ENCODE data around the gene ISLR.
A peak's percentile ranks its signal among the peaks of the same experiment; 100 is the strongest.

The ISLR gene, protein sequence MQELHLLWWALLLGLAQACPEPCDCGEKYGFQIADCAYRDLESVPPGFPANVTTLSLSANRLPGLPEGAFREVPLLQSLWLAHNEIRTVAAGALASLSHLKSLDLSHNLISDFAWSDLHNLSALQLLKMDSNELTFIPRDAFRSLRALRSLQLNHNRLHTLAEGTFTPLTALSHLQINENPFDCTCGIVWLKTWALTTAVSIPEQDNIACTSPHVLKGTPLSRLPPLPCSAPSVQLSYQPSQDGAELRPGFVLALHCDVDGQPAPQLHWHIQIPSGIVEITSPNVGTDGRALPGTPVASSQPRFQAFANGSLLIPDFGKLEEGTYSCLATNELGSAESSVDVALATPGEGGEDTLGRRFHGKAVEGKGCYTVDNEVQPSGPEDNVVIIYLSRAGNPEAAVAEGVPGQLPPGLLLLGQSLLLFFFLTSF

DNA sequence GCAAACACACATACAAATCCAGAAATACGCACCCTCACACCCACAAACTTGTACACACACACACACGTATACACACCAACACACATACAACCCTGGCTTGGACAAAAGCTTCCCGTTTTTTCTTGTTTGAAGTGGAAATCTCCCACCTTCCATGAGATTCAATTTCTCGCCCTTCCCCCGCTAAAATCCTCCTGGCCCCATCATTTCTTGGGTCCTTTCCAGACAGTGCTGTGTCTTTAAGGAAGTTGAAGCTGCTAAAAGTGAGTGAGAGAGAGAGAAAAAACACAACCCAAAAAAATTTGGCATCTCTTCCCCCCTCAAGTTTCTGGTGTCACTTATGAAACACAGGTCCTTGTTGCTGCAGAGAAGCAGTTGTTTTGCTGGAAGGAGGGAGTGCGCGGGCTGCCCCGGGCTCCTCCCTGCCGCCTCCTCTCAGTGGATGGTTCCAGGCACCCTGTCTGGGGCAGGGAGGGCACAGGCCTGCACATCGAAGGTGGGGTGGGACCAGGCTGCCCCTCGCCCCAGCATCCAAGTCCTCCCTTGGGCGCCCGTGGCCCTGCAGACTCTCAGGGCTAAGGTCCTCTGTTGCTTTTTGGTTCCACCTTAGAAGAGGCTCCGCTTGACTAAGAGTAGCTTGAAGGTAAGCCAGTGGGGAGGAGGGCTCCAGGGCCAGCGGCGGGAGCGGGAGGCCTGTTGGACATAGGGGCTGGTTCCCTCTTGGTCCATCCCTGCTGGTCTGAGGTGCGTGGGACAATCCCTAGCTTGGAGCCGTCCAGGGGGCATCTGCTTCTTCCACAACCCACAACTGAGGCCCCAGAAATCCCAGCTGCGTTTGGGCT is at the start of gene ISLR:
Gene ISLR (plus strand): TSS at position 331 of the 839 bp plus-strand sequence. CDS start 1,149 bp downstream, outside the sequence.
- no peak for DNase-seq (ENCODE audit: low read depth in 2 of 3, low spot score in 2 of 3)

DNA sequence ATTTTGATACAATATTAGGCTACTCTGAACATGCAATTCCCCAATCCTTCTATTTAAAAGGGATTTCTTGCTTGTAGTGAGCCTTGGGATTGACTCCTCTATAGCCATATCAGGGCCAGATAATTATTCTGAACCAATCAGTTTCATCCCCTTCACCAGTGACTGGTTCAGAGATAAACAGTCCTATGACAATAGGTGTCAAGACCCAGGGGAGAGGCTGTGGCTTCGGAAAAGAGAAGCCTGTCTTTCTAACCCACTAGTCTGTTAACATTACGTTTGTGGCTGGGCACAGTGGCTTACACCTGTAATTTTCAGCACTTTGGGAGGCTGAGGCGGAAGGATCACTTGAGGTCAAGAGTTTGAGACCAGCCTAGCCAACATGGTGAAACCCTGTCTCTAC is 49.3 kb upstream of the ISLR start:
- no peak for DNase-seq (ENCODE audit: low read depth in 2 of 3, low spot score in 2 of 3)

DNA sequence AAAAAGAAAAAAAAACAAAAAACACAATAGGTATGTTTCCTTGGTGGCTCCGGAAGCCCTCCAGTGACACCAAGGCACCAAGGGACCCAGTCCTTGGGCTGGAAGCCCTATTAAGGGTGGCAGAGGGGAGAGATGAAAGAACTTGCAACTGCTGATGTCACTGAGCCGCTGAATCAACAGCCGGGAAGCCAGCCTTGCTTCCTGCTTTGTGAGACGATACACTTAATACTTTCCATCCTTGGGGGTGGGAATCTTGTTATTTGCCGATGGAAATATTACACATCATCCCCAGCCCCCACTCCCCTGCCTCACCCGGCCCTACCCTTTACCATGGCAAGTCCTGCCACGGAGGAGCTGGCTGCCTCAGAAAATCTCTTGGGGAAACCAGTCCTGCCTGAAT is 48.8 kb upstream of the ISLR start:
- DNase-seq (ENCODE audit: low read depth in 2 of 3, low spot score in 2 of 3), result no peak

DNA sequence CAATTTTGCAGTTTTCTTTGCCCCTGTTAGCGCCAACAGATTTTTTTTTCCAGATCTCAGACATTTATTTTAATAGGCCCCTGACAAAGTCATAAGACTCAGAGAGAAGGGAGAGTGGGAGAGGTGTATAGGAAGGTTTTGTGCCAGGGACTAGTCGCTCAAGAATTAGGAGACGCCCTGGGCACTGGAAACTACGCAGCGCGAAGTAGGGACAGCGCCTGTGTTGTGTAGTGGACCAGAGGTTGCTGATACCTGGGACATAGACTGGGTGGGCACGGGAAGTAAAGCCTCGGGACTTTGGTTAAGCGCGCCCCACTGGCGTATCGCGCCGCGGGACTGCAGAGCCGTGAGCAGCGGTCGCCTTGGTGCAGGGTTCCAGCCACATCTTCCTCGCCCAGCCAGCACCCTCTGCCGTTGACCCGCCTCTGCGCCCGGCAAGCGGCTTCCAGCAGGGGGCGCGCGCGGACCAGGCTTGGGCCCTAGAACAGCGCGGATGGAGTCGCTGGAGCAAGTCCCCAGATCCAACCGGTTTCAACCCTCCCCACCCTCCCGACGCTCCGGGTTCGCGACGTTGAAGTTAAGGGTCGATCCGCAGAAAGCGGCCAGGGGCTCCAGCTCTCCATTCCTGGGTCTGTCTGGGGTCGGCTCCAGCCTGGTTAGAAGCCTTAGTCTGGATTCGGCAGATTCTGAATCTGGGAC is 46.1 kb upstream of the ISLR start:
- DNase-seq (ENCODE audit: low read depth in 2 of 3, low spot score in 2 of 3), result peak; percentile 79 to 93 (median 90)

DNA sequence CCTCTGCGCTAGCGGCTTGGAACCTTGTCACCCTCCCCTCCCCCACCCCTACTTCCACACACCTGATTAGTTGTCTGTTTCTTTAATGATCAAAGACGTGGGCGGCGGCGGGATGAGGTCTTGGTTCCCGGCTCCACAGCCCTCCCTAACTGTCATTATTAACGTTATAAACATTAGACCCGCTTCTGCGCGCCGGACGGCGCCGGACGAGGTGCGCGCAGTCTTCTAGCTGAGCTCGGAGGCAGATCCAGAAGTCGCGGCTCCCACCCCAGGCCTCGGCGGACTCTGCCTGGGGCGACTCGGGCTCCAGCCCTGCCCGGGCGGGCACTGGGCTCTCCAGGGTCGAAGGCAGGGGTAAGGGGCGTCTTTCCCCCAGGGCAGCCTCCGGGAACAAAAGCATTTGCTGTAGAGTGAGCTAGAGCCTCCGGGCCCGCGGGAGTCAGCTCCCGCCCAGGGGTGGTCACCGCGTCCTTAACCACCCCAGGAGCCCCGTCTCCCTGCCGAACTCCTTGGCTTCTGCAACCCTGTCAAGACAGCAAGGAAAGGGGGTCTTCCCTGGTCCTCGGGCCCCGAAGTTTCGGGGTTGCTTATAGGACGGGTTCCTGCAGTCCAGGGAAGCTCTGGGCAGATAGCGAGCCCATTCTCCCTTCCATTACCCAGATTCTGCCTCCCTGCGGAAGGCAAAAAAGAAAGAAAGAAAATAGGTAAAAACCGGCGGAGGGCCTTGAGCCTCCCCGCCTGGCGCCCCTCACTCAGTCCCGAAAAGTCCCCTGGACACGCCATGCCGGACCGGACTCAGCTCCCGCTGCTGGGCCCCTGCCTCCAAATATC is 45.3 kb upstream of the ISLR start:
- DNase-seq (ENCODE audit: low read depth in 2 of 3, low spot score in 2 of 3), result peak in 1 of 3 experiments; percentile 29

DNA sequence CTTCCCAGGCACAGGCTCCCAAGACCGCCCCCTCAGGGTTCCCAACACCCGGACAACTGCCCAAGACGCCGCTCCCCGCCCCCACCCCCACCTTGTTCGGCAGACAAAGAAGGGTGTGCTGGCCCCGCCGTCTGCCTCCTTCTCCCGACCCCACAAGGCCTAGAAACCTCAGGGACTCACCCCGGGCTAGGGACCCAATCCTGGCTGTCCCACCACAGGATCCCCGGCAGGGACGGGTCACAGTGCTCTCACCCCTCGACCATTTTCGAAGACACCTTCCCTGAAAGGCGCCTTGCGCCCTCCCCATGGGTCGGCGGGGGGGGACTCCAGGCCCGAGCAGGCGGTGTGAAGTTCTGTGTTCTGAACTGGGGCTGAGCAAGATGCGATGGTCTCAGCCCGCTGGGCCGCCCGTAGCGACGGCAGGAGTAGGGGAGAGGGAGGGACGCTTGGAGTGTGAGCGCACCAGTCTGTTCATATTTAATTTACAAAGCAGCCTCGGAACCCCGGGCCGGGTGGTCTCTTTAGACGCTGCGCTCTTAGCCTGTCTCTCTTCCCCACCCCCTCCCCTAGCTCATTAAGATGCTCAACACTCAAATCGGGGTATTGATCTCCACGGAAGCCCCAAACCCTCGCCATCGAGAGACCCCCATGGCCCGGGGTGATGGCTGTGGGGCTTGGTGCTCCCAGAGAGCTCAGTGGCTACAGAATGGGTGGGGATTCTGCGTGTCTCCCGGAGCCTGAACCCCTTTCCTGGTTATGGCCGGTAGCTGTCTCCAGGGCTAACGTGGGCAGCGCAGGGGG is 44.5 kb upstream of the ISLR start:
- no peak for DNase-seq (ENCODE audit: low read depth in 2 of 3, low spot score in 2 of 3)

DNA sequence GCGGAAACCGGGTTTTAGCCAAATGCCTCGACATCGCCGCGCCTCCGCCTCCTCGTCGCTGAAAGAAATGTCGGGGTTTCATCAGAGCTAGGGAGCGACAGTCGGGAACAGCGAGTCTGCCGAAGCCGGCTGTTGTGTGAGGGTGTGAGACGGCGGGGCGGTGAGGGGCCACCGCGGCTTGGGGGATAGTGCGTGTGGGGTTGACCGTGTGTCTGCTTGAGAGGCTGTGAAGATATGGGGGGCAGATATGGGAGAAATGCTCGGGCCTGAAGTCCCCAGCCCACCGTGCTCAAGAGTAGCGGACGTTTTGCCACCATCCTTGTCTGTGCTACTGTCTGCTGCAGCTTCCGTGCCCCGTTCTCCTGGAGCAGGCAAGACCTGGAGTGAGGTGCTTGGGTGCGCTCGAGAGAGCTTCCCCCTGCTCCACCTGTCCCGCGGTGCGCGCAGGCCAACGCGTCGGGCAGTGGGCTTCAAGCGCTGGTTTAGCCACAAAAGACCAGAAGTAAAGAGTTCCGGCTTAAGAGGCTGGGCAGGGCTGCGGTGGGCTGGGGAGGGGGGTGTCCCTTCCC is 43.8 kb upstream of the ISLR start:
- DNase-seq (ENCODE audit: low read depth in 2 of 3, low spot score in 2 of 3), result no peak

DNA sequence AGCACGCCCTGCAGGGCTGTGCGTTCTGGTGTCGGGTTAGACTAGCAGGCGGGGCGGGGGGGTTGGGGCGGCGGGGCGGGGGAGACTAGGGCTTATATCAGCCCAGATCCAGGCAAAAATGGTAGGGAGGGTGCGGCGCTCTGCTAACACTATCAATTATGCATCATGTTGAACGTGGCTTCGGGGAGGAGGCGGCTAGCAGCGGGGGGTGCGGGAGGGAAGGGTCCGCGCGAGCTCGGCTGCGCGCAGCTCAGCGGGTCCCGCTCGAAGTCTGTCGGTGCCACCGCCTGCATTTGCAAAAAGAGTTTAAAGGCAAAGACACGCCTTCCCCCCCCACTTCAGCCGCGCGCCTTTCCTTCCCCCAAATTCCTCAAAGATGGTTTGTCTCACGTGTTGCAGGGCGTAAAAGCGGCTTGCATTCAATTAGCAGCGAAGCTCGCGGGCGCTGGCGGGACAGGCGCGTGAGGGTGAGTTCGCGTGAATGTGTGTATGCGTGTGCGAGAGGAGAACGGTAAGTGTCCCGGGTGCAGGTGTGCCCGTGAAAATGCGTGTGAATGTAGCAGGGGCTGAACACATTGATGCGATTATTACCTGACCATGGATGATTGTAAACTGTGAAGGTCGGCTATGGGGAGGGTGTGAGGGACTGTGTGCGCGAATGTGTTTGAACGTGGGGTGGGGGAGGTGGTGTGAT is 43.2 kb upstream of the ISLR start, which contains the start of gene ISLR2:
Gene ISLR2 (plus strand): TSS at position 432 of the 694 bp plus-strand sequence. CDS start 2,169 bp downstream, outside the sequence.
- DNase-seq (ENCODE audit: low read depth in 2 of 3, low spot score in 2 of 3), result no peak

DNA sequence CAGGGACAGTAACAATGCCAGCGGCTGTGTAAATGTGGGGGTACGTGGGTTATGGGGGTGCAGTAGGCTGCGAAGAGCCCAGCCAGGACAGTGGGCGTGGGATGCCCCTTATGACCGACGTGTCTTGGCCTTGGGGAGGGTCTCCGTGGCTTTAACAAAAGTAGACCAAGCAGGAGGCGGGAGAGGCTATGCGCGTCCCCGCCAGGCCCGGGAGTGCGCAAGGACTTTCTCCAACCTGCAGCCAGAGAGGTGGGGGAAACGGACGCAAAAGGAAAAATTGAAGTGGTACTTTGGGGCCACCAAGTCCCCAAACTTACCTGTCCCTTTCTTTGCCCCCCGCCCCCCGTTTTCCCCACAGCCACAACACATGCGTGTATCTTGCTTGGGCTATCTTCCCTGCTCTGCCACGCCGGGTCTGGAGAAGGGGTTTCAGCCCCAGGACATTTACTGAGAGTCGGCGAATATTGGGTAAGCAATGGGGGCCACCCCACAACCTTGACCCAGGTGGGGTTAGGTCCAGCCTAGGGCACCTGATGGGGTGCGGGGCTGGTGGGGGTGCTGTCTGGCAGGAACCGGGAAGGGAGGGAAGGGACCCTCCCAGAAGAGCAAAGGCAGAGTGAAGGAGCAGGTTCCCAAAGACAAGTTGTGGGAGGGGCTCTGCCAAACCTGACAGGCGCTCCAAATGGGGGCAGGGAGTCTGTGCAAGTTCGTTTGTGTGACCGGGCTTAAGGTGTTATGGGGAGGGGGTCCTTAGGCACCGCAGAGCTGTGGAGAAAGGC is 42.5 kb upstream of the ISLR start:
- no peak for DNase-seq (ENCODE audit: low read depth in 2 of 3, low spot score in 2 of 3)

DNA sequence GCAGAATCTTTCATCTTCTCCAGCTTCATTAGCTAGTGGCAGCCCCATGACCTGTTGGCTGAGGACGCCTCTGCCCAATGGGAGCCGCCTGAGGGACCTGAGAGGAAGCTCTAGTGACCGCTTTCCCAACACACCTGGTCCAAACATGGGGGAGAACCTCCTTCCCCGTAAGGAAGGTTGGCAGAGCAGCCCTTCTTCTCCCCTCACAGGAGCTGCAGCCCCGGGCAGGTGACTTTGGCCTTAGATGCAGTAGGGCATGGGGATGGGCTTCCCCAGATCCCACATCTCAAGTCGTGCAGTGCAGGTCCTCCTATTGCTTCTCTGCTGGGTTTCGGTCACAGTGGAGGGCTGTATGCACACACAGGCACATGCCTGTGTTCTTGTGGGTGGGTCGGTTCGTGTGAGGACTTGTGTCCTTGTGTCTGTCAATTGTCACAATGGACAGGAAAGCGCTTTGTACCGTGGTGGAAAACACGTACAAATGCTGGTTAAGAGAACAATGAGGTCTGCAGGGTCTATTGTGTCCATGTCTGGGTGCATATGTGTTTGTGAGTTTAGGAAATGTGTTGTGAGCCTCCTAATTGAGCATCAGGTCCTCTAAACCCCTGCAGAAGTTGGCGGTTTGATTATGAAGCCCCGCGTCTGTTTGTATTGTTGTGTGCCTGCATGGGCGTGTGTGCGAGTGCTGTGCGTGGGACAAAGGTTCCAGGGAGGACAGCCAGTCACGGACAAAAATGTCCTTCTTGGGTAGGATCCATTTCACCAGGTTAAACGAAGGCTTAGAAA is 41.7 kb upstream of the ISLR start:
- DNase-seq (ENCODE audit: low read depth in 2 of 3, low spot score in 2 of 3), result no peak

DNA sequence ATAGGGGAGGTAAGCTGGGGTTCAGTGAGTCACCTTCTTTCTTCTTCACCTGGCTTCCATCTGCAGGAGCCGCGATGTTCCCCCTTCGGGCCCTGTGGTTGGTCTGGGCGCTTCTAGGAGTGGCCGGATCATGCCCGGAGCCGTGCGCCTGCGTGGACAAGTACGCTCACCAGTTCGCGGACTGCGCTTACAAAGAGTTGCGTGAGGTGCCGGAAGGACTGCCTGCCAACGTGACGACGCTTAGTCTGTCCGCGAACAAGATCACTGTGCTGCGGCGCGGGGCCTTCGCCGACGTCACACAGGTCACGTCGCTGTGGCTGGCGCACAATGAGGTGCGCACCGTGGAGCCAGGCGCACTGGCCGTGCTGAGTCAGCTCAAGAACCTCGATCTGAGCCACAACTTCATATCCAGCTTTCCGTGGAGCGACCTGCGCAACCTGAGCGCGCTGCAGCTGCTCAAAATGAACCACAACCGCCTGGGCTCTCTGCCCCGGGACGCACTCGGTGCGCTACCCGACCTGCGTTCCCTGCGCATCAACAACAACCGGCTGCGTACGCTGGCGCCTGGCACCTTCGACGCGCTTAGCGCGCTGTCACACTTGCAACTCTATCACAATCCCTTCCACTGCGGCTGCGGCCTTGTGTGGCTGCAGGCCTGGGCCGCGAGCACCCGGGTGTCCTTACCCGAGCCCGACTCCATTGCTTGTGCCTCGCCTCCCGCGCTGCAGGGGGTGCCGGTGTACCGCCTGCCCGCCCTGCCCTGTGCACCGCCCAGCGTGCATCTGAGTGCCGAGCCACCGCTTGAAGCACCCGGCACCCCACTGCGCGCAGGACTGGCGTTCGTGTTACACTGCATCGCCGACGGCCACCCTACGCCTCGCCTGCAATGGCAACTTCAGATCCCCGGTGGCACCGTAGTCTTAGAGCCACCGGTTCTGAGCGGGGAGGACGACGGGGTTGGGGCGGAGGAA is 40.5 kb upstream of the ISLR start:
- DNase-seq (ENCODE audit: low read depth in 2 of 3, low spot score in 2 of 3), result no peak

DNA sequence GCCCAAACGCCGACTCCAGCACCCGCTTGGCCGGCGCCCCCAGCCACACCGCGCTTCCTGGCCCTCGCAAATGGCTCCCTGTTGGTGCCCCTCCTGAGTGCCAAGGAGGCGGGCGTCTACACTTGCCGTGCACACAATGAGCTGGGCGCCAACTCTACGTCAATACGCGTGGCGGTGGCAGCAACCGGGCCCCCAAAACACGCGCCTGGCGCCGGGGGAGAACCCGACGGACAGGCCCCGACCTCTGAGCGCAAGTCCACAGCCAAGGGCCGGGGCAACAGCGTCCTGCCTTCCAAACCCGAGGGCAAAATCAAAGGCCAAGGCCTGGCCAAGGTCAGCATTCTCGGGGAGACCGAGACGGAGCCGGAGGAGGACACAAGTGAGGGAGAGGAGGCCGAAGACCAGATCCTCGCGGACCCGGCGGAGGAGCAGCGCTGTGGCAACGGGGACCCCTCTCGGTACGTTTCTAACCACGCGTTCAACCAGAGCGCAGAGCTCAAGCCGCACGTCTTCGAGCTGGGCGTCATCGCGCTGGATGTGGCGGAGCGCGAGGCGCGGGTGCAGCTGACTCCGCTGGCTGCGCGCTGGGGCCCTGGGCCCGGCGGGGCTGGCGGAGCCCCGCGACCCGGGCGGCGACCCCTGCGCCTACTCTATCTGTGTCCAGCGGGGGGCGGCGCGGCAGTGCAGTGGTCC is 39.7 kb upstream of the ISLR start:
- DNase-seq (ENCODE audit: low read depth in 2 of 3, low spot score in 2 of 3), result no peak

DNA sequence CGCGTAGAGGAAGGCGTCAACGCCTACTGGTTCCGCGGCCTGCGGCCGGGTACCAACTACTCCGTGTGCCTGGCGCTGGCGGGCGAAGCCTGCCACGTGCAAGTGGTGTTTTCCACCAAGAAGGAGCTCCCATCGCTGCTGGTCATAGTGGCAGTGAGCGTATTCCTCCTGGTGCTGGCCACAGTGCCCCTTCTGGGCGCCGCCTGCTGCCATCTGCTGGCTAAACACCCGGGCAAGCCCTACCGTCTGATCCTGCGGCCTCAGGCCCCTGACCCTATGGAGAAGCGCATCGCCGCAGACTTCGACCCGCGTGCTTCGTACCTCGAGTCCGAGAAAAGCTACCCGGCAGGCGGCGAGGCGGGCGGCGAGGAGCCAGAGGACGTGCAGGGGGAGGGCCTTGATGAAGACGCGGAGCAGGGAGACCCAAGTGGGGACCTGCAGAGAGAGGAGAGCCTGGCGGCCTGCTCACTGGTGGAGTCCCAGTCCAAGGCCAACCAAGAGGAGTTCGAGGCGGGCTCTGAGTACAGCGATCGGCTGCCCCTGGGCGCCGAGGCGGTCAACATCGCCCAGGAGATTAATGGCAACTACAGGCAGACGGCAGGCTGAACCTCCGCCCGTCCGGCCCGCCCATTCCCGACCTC is 39.0 kb upstream of the ISLR start:
- DNase-seq (ENCODE audit: low read depth in 2 of 3, low spot score in 2 of 3), result no peak

DNA sequence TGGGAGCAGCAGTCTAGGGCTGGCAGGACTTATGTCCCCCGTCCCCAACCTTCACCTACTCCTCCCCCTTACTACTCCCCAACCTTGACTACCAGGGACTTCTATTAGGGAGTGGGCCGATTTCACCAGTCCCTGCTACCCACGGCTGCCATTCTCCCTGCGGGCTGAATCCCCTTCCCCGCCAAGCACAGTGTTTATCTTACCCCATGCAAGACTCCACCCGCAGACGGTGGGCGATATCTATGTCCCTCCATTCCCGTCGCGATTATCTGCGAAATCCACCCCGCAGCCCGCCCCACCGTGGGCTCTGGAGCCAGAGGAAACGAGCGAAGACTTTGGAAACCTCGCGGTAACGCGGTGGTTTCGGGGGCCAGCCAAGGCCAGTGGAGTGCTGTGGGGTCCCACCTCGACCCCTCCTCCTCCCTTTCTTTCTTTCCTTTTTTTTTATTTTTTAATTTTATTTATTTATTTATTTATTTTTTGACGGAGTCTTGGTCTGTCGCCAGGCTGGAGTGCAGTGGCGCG is 38.4 kb upstream of the ISLR start:
- no peak for DNase-seq (ENCODE audit: low read depth in 2 of 3, low spot score in 2 of 3)

DNA sequence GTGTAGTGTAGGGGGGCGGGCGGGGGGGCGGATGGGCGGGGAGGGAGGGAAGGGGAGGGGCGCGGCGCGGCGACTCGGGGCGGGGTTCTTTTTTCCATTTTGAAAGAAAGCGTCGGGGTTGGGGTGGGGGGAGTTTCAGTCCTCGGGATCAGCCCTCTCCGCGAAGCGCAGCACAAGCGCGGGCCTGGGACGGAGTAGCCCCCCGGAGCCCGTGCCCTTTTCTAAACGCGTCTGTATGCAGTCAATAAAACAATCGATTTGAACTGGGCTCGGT is 37.0 kb upstream of the ISLR start:
- no peak for DNase-seq (ENCODE audit: low read depth in 2 of 3, low spot score in 2 of 3)
